NCI-H2196 (cell line): Measurements from ENCODE around the gene IFI27.

Experiments
- DNase-seq: peaks from one replicate; lab custom pipeline; 2025; ENCODE audit not compliant: unreplicated experiment; lab: John Stamatoyannopoulos, UW

The IFI27 gene

GRCh38 chr14:94124582-94125377 lies 14.2 kb downstream of the IFI27 start:
- no peak for DNase-seq

GRCh38 chr14:94125659-94126418 lies 15.3 kb downstream of the IFI27 start:
- no peak for DNase-seq

- no peak for DNase-seq
Observed at GRCh38 chr14:94126419-94126677, 15.8 kb downstream of the IFI27 start.

GRCh38 chr14:94126800-94127199 lies 16.3 kb downstream of the IFI27 start:
- no peak for DNase-seq

- no peak for DNase-seq
Observed at GRCh38 chr14:94127330-94127729, 16.8 kb downstream of the IFI27 start.

GRCh38 chr14:94128216-94128839 lies 17.8 kb downstream of the IFI27 start:
- DNase-seq, result no peak

GRCh38 chr14:94129111-94129757 lies 18.7 kb downstream of the IFI27 start, which contains the start of gene IFI27L2:
Gene IFI27L2 (minus strand): TSS chr14:94129604. CDS start chr14:94129564, 40 bp downstream.
- peak; percentile 48 for DNase-seq

- DNase-seq, result peak; percentile 7
Observed at GRCh38 chr14:94129758-94130414, 19.4 kb downstream of the IFI27 start.

- peak; percentile 42 for DNase-seq
Observed at GRCh38 chr14:94132285-94132887, 21.9 kb downstream of the IFI27 start.

GRCh38 chr14:94135476-94135875 lies 24.9 kb downstream of the IFI27 start:
- DNase-seq, result no peak

GRCh38 chr14:94136575-94137331 lies 26.2 kb downstream of the IFI27 start:
- DNase-seq, result peak; percentile 66

- DNase-seq, result no peak
Observed at GRCh38 chr14:94138251-94138650, 27.7 kb downstream of the IFI27 start.

- no peak for DNase-seq
Observed at GRCh38 chr14:94139006-94139405, 28.5 kb downstream of the IFI27 start.

- DNase-seq, result no peak
Observed at GRCh38 chr14:94139421-94139820, 28.9 kb downstream of the IFI27 start.

- no peak for DNase-seq
Observed at GRCh38 chr14:94142247-94142646, 31.7 kb downstream of the IFI27 start.

GRCh38 chr14:94142836-94143235 lies 32.3 kb downstream of the IFI27 start:
- DNase-seq, result no peak

GRCh38 chr14:94143239-94143638 lies 32.7 kb downstream of the IFI27 start:
- no peak for DNase-seq

- DNase-seq, result no peak
Observed at GRCh38 chr14:94143711-94144110, 33.2 kb downstream of the IFI27 start.

GRCh38 chr14:94144765-94145164 lies 34.2 kb downstream of the IFI27 start:
- no peak for DNase-seq
